ENCODE data around the gene IKBKE. TPM values are rescaled to one million over a fixed set of nuclear protein-coding genes. Genes with fewer than 3 reads are reported as not detected.

Gene IKBKE
- total RNA-seq, 1 experiment from 2014 or later = 5.1 TPM

- no peak for TF ChIP-seq SP1 (IDR thresholded peaks at IDR 0.05; ENCODE audit: low read depth)
- no peak for TF ChIP-seq SIN3A (IDR thresholded peaks at IDR 0.05; ENCODE audit: low read depth)
Measured at GRCh38 chr1:206422525-206422924, 47.8 kb upstream of the IKBKE start (continued).

- H3K9ac ChIP-seq (ENCODE audit: low read length) = no peak overlapping the region
- no peak for DNase-seq (ENCODE audit: low read depth, low spot score)
- no peaks in the 10 kb centered on the region for H3K4me1 ChIP-seq (ENCODE audit: control insufficient read depth in 1 of 2, insufficient read depth in 2 of 2, low read length in 2 of 2)
- peaks cover 6 to 7% of the 10 kb centered on the region in 2 experiments; a peak in 2 of 4 replicates for H3K36me3 ChIP-seq (ENCODE audit: control insufficient read depth in 1 of 2, insufficient read depth in 2 of 2, low read length in 2 of 2)
- no peak overlapping the region for H2AFZ ChIP-seq (ENCODE audit: low read depth, low read length, poor library complexity, severe bottlenecking)
- H3K9me2 ChIP-seq (ENCODE audit: insufficient read depth) = no peaks in the 10 kb centered on the region
- H3K27me3 ChIP-seq (ENCODE audit: insufficient read depth, low read length) = no peaks in the 10 kb centered on the region
- ChIA-PET RAD21 (ENCODE audit: low non-redundant PET in 1 of 2, low total read pairs in 2 of 2, uncharacterized antibody in 2 of 2, unreplicated experiment in 2 of 2) (no interaction called here), POLR2A (no interaction called here), CTCF (no interaction called here)
- no peaks in the 10 kb centered on the region for H3K79me2 ChIP-seq (ENCODE audit: insufficient read depth, low read length)
- intact Hi-C loops (cut with micrococcal nuclease) = no loop called here
- no peaks in the 10 kb centered on the region for H3K9me3 ChIP-seq (ENCODE audit: control insufficient read depth in 1 of 2, insufficient read depth in 1 of 2, low read depth in 1 of 2, low read length in 2 of 2)
- no peak overlapping the region for H3K4me2 ChIP-seq (ENCODE audit: low read length)
- no TSS peak for BruUV-seq (replicated peaks)
- no peak overlapping the region for H3K27ac ChIP-seq (ENCODE audit: low read depth, low read length)
- TF ChIP-seq SP1 (IDR thresholded peaks at IDR 0.05; ENCODE audit: low read depth) = no peak
- no peak for TF ChIP-seq ZNF274 (IDR thresholded peaks at IDR 0.05; ENCODE audit: low read depth, low read length)
- no peak for TF ChIP-seq REST (IDR thresholded peaks at IDR 0.05; ENCODE audit: low read depth)
- TF ChIP-seq, protein P1, sequence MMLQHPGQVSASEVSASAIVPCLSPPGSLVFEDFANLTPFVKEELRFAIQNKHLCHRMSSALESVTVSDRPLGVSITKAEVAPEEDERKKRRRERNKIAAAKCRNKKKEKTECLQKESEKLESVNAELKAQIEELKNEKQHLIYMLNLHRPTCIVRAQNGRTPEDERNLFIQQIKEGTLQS (IDR thresholded peaks at IDR 0.05) = no peak
- no peak for TF ChIP-seq EGR1 (IDR thresholded peaks at IDR 0.05; ENCODE audit: low read depth)
- TF ChIP-seq POLR2AphosphoS5 (IDR thresholded peaks at IDR 0.05; ENCODE audit: low read depth, low read length) = no peak
- TF ChIP-seq TCF7L2 (IDR thresholded peaks at IDR 0.05; ENCODE audit: borderline replicate concordance, extremely low read depth, insufficient read depth, insufficient read length) = no peak
- no peak for TF ChIP-seq POLR2A (IDR thresholded peaks at IDR 0.05; ENCODE audit: borderline replicate concordance, extremely low read depth, insufficient read depth, insufficient read length)
- TF ChIP-seq FOSL1 (IDR thresholded peaks at IDR 0.05; ENCODE audit: low read depth) = no peak
- TF ChIP-seq, protein P2, sequence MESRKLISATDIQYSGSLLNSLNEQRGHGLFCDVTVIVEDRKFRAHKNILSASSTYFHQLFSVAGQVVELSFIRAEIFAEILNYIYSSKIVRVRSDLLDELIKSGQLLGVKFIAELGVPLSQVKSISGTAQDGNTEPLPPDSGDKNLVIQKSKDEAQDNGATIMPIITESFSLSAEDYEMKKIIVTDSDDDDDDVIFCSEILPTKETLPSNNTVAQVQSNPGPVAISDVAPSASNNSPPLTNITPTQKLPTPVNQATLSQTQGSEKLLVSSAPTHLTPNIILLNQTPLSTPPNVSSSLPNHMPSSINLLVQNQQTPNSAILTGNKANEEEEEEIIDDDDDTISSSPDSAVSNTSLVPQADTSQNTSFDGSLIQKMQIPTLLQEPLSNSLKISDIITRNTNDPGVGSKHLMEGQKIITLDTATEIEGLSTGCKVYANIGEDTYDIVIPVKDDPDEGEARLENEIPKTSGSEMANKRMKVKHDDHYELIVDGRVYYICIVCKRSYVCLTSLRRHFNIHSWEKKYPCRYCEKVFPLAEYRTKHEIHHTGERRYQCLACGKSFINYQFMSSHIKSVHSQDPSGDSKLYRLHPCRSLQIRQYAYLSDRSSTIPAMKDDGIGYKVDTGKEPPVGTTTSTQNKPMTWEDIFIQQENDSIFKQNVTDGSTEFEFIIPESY (IDR thresholded peaks at IDR 0.05; ENCODE audit: extremely low read depth, insufficient replicate concordance, low read length) = no peak
- no peak for TF ChIP-seq RAD21 (IDR thresholded peaks at IDR 0.05; ENCODE audit: low read depth)
- TF ChIP-seq ZFX (IDR thresholded peaks at IDR 0.05) = no peak
- no peak for TF ChIP-seq CTCF (IDR thresholded peaks at IDR 0.05 in 2 of 3, conservative IDR thresholded peaks at IDR 0.05 in 1 of 3; ENCODE audit: borderline replicate concordance in 1 of 3, insufficient read depth in 1 of 3, low read depth in 2 of 3, low read length in 2 of 3)
- no peak for TF ChIP-seq ELF1 (IDR thresholded peaks at IDR 0.05; ENCODE audit: borderline replicate concordance, low read depth)
- TF ChIP-seq EZH2 (IDR thresholded peaks at IDR 0.05) = no peak
- TF ChIP-seq MAX (IDR thresholded peaks at IDR 0.05) = no peak
- TF ChIP-seq SIN3A (IDR thresholded peaks at IDR 0.05; ENCODE audit: low read depth) = no peak
- TF ChIP-seq EZH2phosphoT487 (IDR thresholded peaks at IDR 0.05; ENCODE audit: borderline replicate concordance) = no peak
- no peak for TF ChIP-seq SRF (IDR thresholded peaks at IDR 0.05; ENCODE audit: low read depth)
- H4K20me1 ChIP-seq (ENCODE audit: insufficient read depth) = no peaks in the 10 kb centered on the region
- H3K4me3 ChIP-seq (replicated peaks in 1 of 2; ENCODE audit: low read depth in 1 of 2, low read length in 2 of 2) = no peak overlapping the region
- ATAC-seq = no peak
Measured at GRCh38 chr1:206427291-206427690, 43.0 kb upstream of the IKBKE start.
